ENCODE data around the gene MSANTD2.

MSANTD2 gene

DNA sequence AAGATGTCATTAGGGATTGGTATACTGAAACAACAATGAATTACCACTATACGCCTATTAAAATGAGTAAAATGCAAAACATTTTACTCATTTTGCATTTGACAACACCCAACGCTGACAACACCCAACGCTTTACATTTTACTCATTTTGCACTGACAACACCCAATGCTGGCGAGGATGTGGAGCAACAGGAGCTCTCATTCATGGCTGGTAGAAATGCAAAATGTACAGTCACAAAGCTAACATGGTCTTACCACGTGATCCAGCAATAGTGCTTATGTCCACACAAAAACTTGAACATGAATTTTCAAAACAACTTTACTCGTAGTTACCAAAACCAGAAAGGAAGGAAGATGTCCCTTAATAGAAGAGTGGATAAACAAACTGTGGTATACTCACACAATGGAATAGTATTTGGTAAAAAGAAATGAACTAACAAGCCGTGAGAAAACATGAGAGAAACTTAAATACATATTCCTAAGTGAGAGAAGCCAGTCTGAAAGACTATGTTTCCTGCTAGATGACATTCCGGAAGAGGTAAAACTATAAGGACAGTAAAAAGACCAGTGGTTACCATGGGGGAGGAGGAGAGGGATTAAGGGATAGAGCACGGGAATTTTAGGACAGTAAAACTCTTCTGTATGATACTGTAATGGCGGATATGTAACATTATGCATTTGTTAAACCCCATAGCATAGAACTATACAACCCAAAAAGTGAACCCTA is 11.4 kb upstream of the MSANTD2 start:
- no peak overlapping the region for H3K4me3 ChIP-seq (ENCODE audit: insufficient read depth in 1 of 2, low read depth in 1 of 2, low read length in 2 of 2)
- H3K9me3 ChIP-seq (ENCODE audit: control insufficient read depth, low read length) = no peaks in the 10 kb centered on the region
- no peak overlapping the region for H3K4ac ChIP-seq (ENCODE audit: low read depth in 1 of 2, low read length in 2 of 2)
- H3K14ac ChIP-seq (ENCODE audit: low read length in 2 of 2) = no peak overlapping the region
- no peak overlapping the region for H4K91ac ChIP-seq (ENCODE audit: low read length)
- H3K36me3 ChIP-seq (ENCODE audit: control insufficient read depth in 1 of 2, insufficient read depth in 2 of 2, low read depth in 1 of 2, low read length in 2 of 2) = no peaks in the 10 kb centered on the region
- H3K9ac ChIP-seq (ENCODE audit: low read length) = no peak overlapping the region
- no peak overlapping the region for H2BK120ac ChIP-seq (ENCODE audit: low read depth, low read length)
- H3K23ac ChIP-seq (ENCODE audit: low read length in 2 of 2) = no peak overlapping the region
- no peak overlapping the region for H2BK5ac ChIP-seq (ENCODE audit: low read depth, low read length, poor library complexity, severe bottlenecking)
- no peak for DNase-seq
- no peak overlapping the region for H2BK12ac ChIP-seq (ENCODE audit: low read length in 2 of 2)
- no peak overlapping the region for H3K18ac ChIP-seq (ENCODE audit: low read depth in 1 of 2, low read length in 2 of 2)
- H3K4me1 ChIP-seq (ENCODE audit: control insufficient read depth, insufficient read depth, low read depth, low read length) = no peaks in the 10 kb centered on the region
- H3K27ac ChIP-seq (ENCODE audit: low read length, poor library complexity, severe bottlenecking) = no peak overlapping the region
- no peaks in the 10 kb centered on the region for H3K79me1 ChIP-seq (replicated peaks; ENCODE audit: low read length, poor library complexity, severe bottlenecking)
- WGBS = 90% methylated on average over 7 of the region's 10 CpGs
- peaks cover 23 to 30% of the 10 kb centered on the region in 2 experiments for H3K27me3 ChIP-seq (ENCODE audit: control insufficient read depth in 1 of 2, insufficient read depth in 1 of 2, low read length in 2 of 2)
- no peak overlapping the region for H3K4me2 ChIP-seq (ENCODE audit: low read length, poor library complexity, severe bottlenecking)
- no peak overlapping the region for H4K8ac ChIP-seq (ENCODE audit: low read length)
- H2AK5ac ChIP-seq (ENCODE audit: low read length, severe bottlenecking) = no peak overlapping the region
- H2AFZ ChIP-seq (ENCODE audit: low read depth, low read length) = no peak overlapping the region
- no peak overlapping the region for H2BK15ac ChIP-seq (ENCODE audit: low read depth, poor library complexity, severe bottlenecking)

DNA sequence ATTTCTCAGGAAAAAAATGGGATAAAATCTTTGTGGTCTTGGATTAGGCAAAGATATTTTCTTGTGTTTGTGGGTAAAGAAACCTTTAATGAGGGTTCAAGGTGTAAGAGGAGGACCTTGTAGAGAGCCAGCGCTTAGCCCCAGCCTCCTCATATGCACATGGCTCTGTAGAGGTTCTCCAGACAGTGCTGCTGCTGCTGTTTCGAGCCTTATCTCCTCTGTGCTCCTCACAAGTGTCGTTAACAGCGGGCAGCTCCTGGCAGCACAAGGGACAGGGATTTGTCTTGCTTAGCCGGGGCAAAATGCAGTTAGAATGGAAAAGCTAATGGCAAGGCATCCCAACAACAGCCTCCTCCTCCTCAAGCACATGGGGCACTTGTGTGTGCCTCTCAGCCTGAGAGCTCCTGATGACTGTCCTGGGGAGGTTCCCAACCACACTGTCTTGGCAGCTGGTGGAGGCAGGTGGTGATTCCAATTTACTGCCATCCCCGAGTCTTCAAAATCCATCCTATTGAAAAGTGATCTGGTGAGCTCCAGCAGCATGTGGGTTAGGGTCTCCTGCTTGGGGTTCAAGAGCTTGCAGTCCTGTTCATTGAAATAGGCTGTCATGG is 7.6 kb upstream of the MSANTD2 start:
- 82% methylated on average over 6 of the region's 6 CpGs for WGBS
- Histone ChIP-seq H3K36me3 (ENCODE audit: control insufficient read depth in 1 of 2, insufficient read depth in 2 of 2, low read depth in 1 of 2, low read length in 2 of 2) (peaks cover 0 to 2% of the 10 kb centered on the region in 2 experiments), H2BK120ac (ENCODE audit: low read depth, low read length) (no peak overlapping the region), H2BK12ac (ENCODE audit: low read length in 2 of 2) (no peak overlapping the region), H3K9ac (ENCODE audit: low read length) (no peak overlapping the region), H3K27ac (ENCODE audit: low read length, poor library complexity, severe bottlenecking) (no peak overlapping the region), H3K79me1 (replicated peaks; ENCODE audit: low read length, poor library complexity, severe bottlenecking) (no peaks in the 10 kb centered on the region), H3K4me3 (ENCODE audit: insufficient read depth in 1 of 2, low read depth in 1 of 2, low read length in 2 of 2) (no peak overlapping the region), H2AFZ (ENCODE audit: low read depth, low read length) (no peak overlapping the region), H4K8ac (ENCODE audit: low read length) (no peak overlapping the region), H3K4me2 (ENCODE audit: low read length, poor library complexity, severe bottlenecking) (no peak overlapping the region), H3K23ac (ENCODE audit: low read length in 2 of 2) (no peak overlapping the region), H3K14ac (ENCODE audit: low read length in 2 of 2) (no peak overlapping the region), H3K4ac (ENCODE audit: low read depth in 1 of 2, low read length in 2 of 2) (no peak overlapping the region), H2BK15ac (ENCODE audit: low read depth, poor library complexity, severe bottlenecking) (no peak overlapping the region), H3K18ac (ENCODE audit: low read depth in 1 of 2, low read length in 2 of 2) (no peak overlapping the region), H3K9me3 (ENCODE audit: control insufficient read depth, low read length) (no peaks in the 10 kb centered on the region), H2AK5ac (ENCODE audit: low read length, severe bottlenecking) (no peak overlapping the region), H2BK5ac (ENCODE audit: low read depth, low read length, poor library complexity, severe bottlenecking) (no peak overlapping the region), H3K27me3 (ENCODE audit: control insufficient read depth in 1 of 2, insufficient read depth in 1 of 2, low read length in 2 of 2) (peaks cover 18 to 28% of the 10 kb centered on the region in 2 experiments), H3K4me1 (ENCODE audit: control insufficient read depth, insufficient read depth, low read depth, low read length) (peaks cover 2% of the 10 kb centered on the region), H4K91ac (ENCODE audit: low read length) (no peak overlapping the region)
- DNase-seq = no peak

DNA sequence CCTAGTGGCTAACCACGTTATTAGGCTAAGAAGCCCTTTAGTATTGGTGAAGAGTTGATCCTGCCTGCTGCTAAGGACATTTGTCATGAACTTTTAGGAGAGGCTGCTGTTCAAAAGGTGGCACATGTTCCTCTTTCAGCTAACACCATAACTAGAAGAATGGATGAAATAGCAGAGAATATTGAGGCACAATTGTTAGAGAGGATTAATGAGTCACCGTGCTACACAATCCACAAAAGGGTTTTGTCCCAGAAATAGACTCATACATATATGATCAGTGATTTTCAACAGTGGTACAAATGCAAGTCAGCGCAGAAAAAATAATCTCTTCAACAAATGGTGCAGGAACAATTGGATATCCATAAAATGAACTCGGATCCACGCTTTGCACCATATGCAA is 7.0 kb upstream of the MSANTD2 start:
- no peak overlapping the region for H3K9ac ChIP-seq (ENCODE audit: low read length)
- no peak overlapping the region for H4K91ac ChIP-seq (ENCODE audit: low read length)
- H3K4me1 ChIP-seq (ENCODE audit: control insufficient read depth, insufficient read depth, low read depth, low read length) = peaks cover 2% of the 10 kb centered on the region
- H3K4me3 ChIP-seq (ENCODE audit: insufficient read depth in 1 of 2, low read depth in 1 of 2, low read length in 2 of 2) = no peak overlapping the region
- H4K8ac ChIP-seq (ENCODE audit: low read length) = no peak overlapping the region
- no peak overlapping the region for H3K27ac ChIP-seq (ENCODE audit: low read length, poor library complexity, severe bottlenecking)
- peaks cover 12 to 25% of the 10 kb centered on the region in 2 experiments for H3K27me3 ChIP-seq (ENCODE audit: control insufficient read depth in 1 of 2, insufficient read depth in 1 of 2, low read length in 2 of 2)
- no peak overlapping the region for H2BK5ac ChIP-seq (ENCODE audit: low read depth, low read length, poor library complexity, severe bottlenecking)
- H3K36me3 ChIP-seq (ENCODE audit: control insufficient read depth in 1 of 2, insufficient read depth in 2 of 2, low read depth in 1 of 2, low read length in 2 of 2) = peaks cover 0 to 4% of the 10 kb centered on the region in 2 experiments
- H3K4me2 ChIP-seq (ENCODE audit: low read length, poor library complexity, severe bottlenecking) = no peak overlapping the region
- no peak overlapping the region for H3K18ac ChIP-seq (ENCODE audit: low read depth in 1 of 2, low read length in 2 of 2)
- H2BK15ac ChIP-seq (ENCODE audit: low read depth, poor library complexity, severe bottlenecking) = no peak overlapping the region
- H2BK12ac ChIP-seq (ENCODE audit: low read length in 2 of 2) = no peak overlapping the region
- H3K79me1 ChIP-seq (replicated peaks; ENCODE audit: low read length, poor library complexity, severe bottlenecking) = no peaks in the 10 kb centered on the region
- no peaks in the 10 kb centered on the region for H3K9me3 ChIP-seq (ENCODE audit: control insufficient read depth, low read length)
- H2AFZ ChIP-seq (ENCODE audit: low read depth, low read length) = no peak overlapping the region
- H3K14ac ChIP-seq (ENCODE audit: low read length in 2 of 2) = no peak overlapping the region
- H2BK120ac ChIP-seq (ENCODE audit: low read depth, low read length) = no peak overlapping the region
- 88% methylated on average over 5 of the region's 5 CpGs for WGBS
- no peak overlapping the region for H2AK5ac ChIP-seq (ENCODE audit: low read length, severe bottlenecking)
- H3K4ac ChIP-seq (ENCODE audit: low read depth in 1 of 2, low read length in 2 of 2) = no peak overlapping the region
- H3K23ac ChIP-seq (ENCODE audit: low read length in 2 of 2) = no peak overlapping the region
- DNase-seq = no peak

- no peaks in the 10 kb centered on the region for H3K79me1 ChIP-seq (replicated peaks; ENCODE audit: low read length, poor library complexity, severe bottlenecking)
- no peak overlapping the region for H3K18ac ChIP-seq (ENCODE audit: low read depth in 1 of 2, low read length in 2 of 2)
- H3K9ac ChIP-seq (ENCODE audit: low read length) = no peak overlapping the region
- H3K23ac ChIP-seq (ENCODE audit: low read length in 2 of 2) = no peak overlapping the region
- H2AK5ac ChIP-seq (ENCODE audit: low read length, severe bottlenecking) = no peak overlapping the region
- H3K9me3 ChIP-seq (ENCODE audit: control insufficient read depth, low read length) = no peaks in the 10 kb centered on the region
- H2BK5ac ChIP-seq (ENCODE audit: low read depth, low read length, poor library complexity, severe bottlenecking) = no peak overlapping the region
- no peak overlapping the region for H2BK120ac ChIP-seq (ENCODE audit: low read depth, low read length)
- H3K14ac ChIP-seq (ENCODE audit: low read length in 2 of 2) = no peak overlapping the region
- H3K36me3 ChIP-seq (ENCODE audit: control insufficient read depth in 1 of 2, insufficient read depth in 2 of 2, low read depth in 1 of 2, low read length in 2 of 2) = peaks cover 0 to 4% of the 10 kb centered on the region in 2 experiments
- H2AFZ ChIP-seq (ENCODE audit: low read depth, low read length) = no peak overlapping the region
- H4K91ac ChIP-seq (ENCODE audit: low read length) = no peak overlapping the region
- H3K4ac ChIP-seq (ENCODE audit: low read depth in 1 of 2, low read length in 2 of 2) = no peak overlapping the region
- peaks cover 2% of the 10 kb centered on the region for H3K4me1 ChIP-seq (ENCODE audit: control insufficient read depth, insufficient read depth, low read depth, low read length)
- H3K27ac ChIP-seq (ENCODE audit: low read length, poor library complexity, severe bottlenecking) = no peak overlapping the region
- H3K27me3 ChIP-seq (ENCODE audit: control insufficient read depth in 1 of 2, insufficient read depth in 1 of 2, low read length in 2 of 2) = peaks cover 6 to 17% of the 10 kb centered on the region in 2 experiments
- H3K4me3 ChIP-seq (ENCODE audit: insufficient read depth in 1 of 2, low read depth in 1 of 2, low read length in 2 of 2) = no peak overlapping the region
- H2BK12ac ChIP-seq (ENCODE audit: low read length in 2 of 2) = no peak overlapping the region
- no peak for DNase-seq
- no peak overlapping the region for H4K8ac ChIP-seq (ENCODE audit: low read length)
- H2BK15ac ChIP-seq (ENCODE audit: low read depth, poor library complexity, severe bottlenecking) = no peak overlapping the region
- 92% methylated on average over 3 of the region's 3 CpGs for WGBS
- no peak overlapping the region for H3K4me2 ChIP-seq (ENCODE audit: low read length, poor library complexity, severe bottlenecking)
Measured at GRCh38 chr11:124804884-124805283, 4.7 kb upstream of the MSANTD2 start.

All from mesenchymal stem cell (in vitro differentiated cells and primary cell).